Neural progenitor cell (in vitro differentiated cells): ENCODE results near the gene ODAD4. TPM values are rescaled to one million over a fixed set of nuclear protein-coding genes. Genes with fewer than 3 reads are reported as not detected.

ENCODE experiments used
- DNase-seq: peaks from one replicate; pipeline ENCODE4 v3.0.0-alpha.2; 2016; ENCODE audit warnings: low spot score
- H2AFZ ChIP-seq: fragments of 200-600 bp; sonication (generic); replicated peaks from 2 replicates; pipeline ENCODE4 v1.6.1; 2016; ENCODE audit warnings: antibody characterized with exemption
- H3F3A ChIP-seq: fragments of 200-600 bp; sonication (generic); 2 replicates; pipeline ENCODE4 v1.6.1; 2016; ENCODE audit warnings: antibody characterized with exemption, low read depth
- H3K27ac ChIP-seq: fragments of 200-600 bp; sonication (generic); 2 replicates; pipeline ENCODE4 v1.5.1; 2016; ENCODE audit warnings: mild to moderate bottlenecking
- H3K27me3 ChIP-seq: fragments of 200-600 bp; sonication (generic); 2 replicates; pipeline ENCODE4 v1.6.1; 2016; ENCODE audit warnings: mild to moderate bottlenecking, moderate library complexity
- H3K36me3 ChIP-seq: fragments of 200-600 bp; sonication (generic); 2 replicates; pipeline ENCODE4 v1.5.1; 2016
- H3K4me1 ChIP-seq: fragments of 200-600 bp; sonication (generic); 2 replicates; pipeline ENCODE4 v1.6.1; 2016; ENCODE audit warnings: mixed run types
- H3K4me2 ChIP-seq: fragments of 200-600 bp; sonication (generic); 2 replicates; pipeline ENCODE4 v1.6.1; 2016
- H3K4me3 ChIP-seq: fragments of 200-600 bp; sonication (generic); 2 replicates; pipeline ENCODE4 v1.5.1; 2016
- H3K79me2 ChIP-seq: fragments of 200-600 bp; sonication (generic); 2 replicates; pipeline ENCODE4 v1.6.1; 2016; ENCODE audit warnings: low read depth
- H3K9ac ChIP-seq: fragments of 200-600 bp; sonication (generic); 2 replicates; pipeline ENCODE4 v1.6.1; 2016
- H3K9me3 ChIP-seq: fragments of 200-600 bp; sonication (generic); 2 replicates; pipeline ENCODE4 v1.5.1; 2016; ENCODE audit warnings: low read depth
- H4K20me1 ChIP-seq: fragments of 200-600 bp; sonication (generic); 2 replicates; pipeline ENCODE4 v1.6.1; 2016; ENCODE audit warnings: low read depth
- H3K27ac Mint-ChIP-seq: 3 replicates; pipeline ENCODE4 v1.8.0; 2021; ENCODE audit warnings: mixed read lengths
- H3K27me3 Mint-ChIP-seq: 2 replicates; pipeline ENCODE4 v1.8.0; 2022; ENCODE audit warnings: low read depth, mild to moderate bottlenecking, inconsistent platforms, moderate library complexity, mixed read lengths; ENCODE audit not compliant: insufficient read depth
- H3K36me3 Mint-ChIP-seq: 3 replicates; pipeline ENCODE4 v1.8.0; 2021; ENCODE audit warnings: mixed read lengths
- H3K4me1 Mint-ChIP-seq: 3 replicates; pipeline ENCODE4 v1.8.0; 2021; ENCODE audit warnings: mixed read lengths
- H3K4me3 Mint-ChIP-seq: 3 replicates; pipeline ENCODE4 v1.8.0; 2021; ENCODE audit warnings: mild to moderate bottlenecking, moderate library complexity, mixed read lengths
- H3K9me3 Mint-ChIP-seq: 3 replicates; pipeline ENCODE4 v1.8.0; 2020; ENCODE audit warnings: mixed read lengths
- CTCF ChIP-seq: fragments of 200-600 bp; sonication (generic); IDR thresholded peaks from 2 replicates; pipeline ENCODE4 v1.5.1; 2017; ENCODE audit warnings: antibody characterized with exemption, mild to moderate bottlenecking
- EZH2 ChIP-seq: fragments of 200-600 bp; sonication (generic); IDR thresholded peaks from 2 replicates; pipeline ENCODE4 v1.6.1; 2017; ENCODE audit warnings: antibody characterized with exemption, mild to moderate bottlenecking, moderate library complexity
- EZH2phosphoT487 ChIP-seq: fragments of 200-600 bp; sonication (generic); IDR thresholded peaks from 2 replicates; pipeline ENCODE4 v1.6.1; 2017; ENCODE audit warnings: antibody characterized with exemption
- total RNA-seq: library from RNA; depleted of rRNA; stranded (reverse); fragments of >200 nt; gene quantifications from 2 replicates; pipeline ENCODE4 v1.2.3, GENCODE V29; 2015; ENCODE audit warnings: low replicate concordance

Gene ODAD4
- total RNA-seq, 1 donor from 2014 or later = 4.1 TPM

- TF ChIP-seq CTCF (no peak), EZH2 (no peak), EZH2phosphoT487 (no peak)
- H3K9me3 ChIP-seq = no peaks in the 10 kb centered on the region
- H4K20me1 ChIP-seq = no peaks in the 10 kb centered on the region
- no peaks in the 10 kb centered on the region for H3K36me3 ChIP-seq
- no peaks in the 10 kb centered on the region for H3K9me3 Mint-ChIP-seq
- H3K27ac Mint-ChIP-seq = no peak overlapping the region
- H3K27ac ChIP-seq = no peak overlapping the region
- H3F3A ChIP-seq = peaks cover 8% of the 10 kb centered on the region
- DNase-seq = no peak
- peaks cover 21% of the 10 kb centered on the region for H3K4me1 Mint-ChIP-seq
- peaks cover 9% of the 10 kb centered on the region for H3K4me1 ChIP-seq
- no peak overlapping the region for H3K9ac ChIP-seq
- H3K4me3 Mint-ChIP-seq = peak overlapping the region; percentile 34
- no peaks in the 10 kb centered on the region for H3K27me3 ChIP-seq
- H3K79me2 ChIP-seq = peaks cover 16% of the 10 kb centered on the region
- H3K27me3 Mint-ChIP-seq = peaks cover 6% of the 10 kb centered on the region
- H2AFZ ChIP-seq = no peak overlapping the region
- H3K4me2 ChIP-seq = no peak overlapping the region
- peaks cover 6% of the 10 kb centered on the region for H3K36me3 Mint-ChIP-seq
- no peak overlapping the region for H3K4me3 ChIP-seq
Measured at GRCh38 chr17:41932816-41933389, 2.5 kb downstream of the ODAD4 start.

DNA sequence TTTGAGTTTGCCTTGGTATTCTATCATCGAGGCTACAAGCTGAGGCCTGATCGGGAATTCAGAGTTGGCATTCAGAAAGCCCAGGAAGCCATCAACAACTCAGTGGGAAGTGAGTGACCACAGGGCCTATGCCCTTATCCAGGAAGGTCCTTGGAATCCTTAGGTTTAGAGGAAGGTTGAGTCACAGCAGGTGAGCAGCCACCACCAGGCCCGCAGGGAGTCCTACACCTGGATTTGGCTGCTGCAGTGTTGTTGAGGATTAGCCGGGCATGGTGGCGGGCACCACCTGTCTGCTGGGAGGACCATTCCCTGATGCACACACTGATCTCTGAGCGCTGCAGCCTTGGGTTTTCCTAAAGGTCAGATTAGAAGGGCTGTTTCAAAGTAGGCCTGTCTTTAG lies 5.2 kb downstream of the ODAD4 start:
- H3K9me3 Mint-ChIP-seq = no peaks in the 10 kb centered on the region
- no peaks in the 10 kb centered on the region for H3K27me3 ChIP-seq
- no peaks in the 10 kb centered on the region for H3K9me3 ChIP-seq
- TF ChIP-seq EZH2phosphoT487 (no peak), EZH2 (no peak), CTCF (no peak)
- no peaks in the 10 kb centered on the region for H3F3A ChIP-seq
- peak overlapping the region; percentile 6 for H3K27ac Mint-ChIP-seq
- peaks cover 7% of the 10 kb centered on the region for H3K4me1 Mint-ChIP-seq
- H4K20me1 ChIP-seq = no peaks in the 10 kb centered on the region
- no peak for DNase-seq
- no peaks in the 10 kb centered on the region for H3K36me3 ChIP-seq
- H3K27me3 Mint-ChIP-seq = peaks cover 2% of the 10 kb centered on the region
- H2AFZ ChIP-seq = no peak overlapping the region
- peaks cover 4% of the 10 kb centered on the region for H3K4me1 ChIP-seq
- H3K27ac ChIP-seq = no peak overlapping the region
- H3K9ac ChIP-seq = no peak overlapping the region
- peaks cover 6% of the 10 kb centered on the region for H3K79me2 ChIP-seq
- no peak overlapping the region for H3K4me3 ChIP-seq
- H3K4me3 Mint-ChIP-seq = no peak overlapping the region
- peaks cover 7% of the 10 kb centered on the region for H3K36me3 Mint-ChIP-seq
- H3K4me2 ChIP-seq = no peak overlapping the region

DNA sequence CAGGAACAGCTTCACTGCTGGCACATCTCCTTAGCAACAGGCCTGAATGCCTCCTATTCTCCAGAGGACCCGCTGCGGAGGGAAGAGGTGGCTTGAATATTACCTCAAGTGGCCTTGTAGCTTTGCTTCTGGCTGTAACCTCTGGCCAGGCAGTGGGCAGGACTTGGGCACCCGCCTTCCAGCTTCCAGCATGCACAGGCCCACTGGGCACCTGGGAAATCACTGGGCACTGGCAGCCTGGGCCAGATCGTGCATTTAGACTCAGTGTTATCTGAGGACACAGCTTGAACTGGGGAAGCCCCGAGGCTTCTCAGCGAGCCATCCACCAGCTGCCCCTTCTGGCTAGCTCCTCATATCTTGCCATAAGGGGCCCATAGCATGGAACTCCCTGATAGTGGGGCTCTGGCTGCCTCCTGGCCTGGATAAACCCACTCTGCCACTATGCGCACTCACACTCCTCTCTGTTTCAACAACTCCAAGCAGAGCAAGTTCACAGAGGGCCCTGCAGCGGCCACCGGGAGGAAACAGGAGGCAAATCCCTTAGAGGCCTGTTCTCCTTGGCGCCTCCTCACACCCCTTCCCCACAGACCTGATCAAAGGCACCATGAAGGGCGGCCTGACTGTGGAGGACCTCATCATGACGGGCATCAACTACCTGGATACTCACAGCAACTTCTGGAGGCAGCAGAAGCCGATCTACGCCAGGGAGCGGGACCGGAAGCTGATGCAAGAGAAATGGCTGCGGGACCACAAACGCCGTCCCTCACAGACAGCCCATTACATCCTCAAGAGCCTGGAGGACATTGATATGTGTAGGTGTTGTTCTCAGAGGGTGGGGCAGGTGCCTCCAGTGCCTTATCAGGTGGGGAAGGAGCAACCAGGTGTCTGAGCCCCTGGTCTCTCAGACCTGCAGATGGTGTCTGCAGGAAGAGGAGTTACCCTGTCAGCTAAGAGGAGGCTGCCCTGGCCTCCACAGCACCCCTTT lies 7.8 kb downstream of the ODAD4 start:
- no peak overlapping the region for H3K27ac Mint-ChIP-seq
- Histone ChIP-seq H3K9me3 (no peaks in the 10 kb centered on the region), H3K79me2 (no peaks in the 10 kb centered on the region), H3K4me3 (no peak overlapping the region), H3K36me3 (no peaks in the 10 kb centered on the region), H4K20me1 (no peaks in the 10 kb centered on the region), H3F3A (no peaks in the 10 kb centered on the region), H3K4me1 (no peaks in the 10 kb centered on the region), H2AFZ (no peak overlapping the region), H3K27me3 (no peaks in the 10 kb centered on the region), H3K4me2 (no peak overlapping the region), H3K9ac (no peak overlapping the region), H3K27ac (no peak overlapping the region)
- no peaks in the 10 kb centered on the region for H3K27me3 Mint-ChIP-seq
- peaks cover 8% of the 10 kb centered on the region for H3K36me3 Mint-ChIP-seq
- peaks cover 8% of the 10 kb centered on the region for H3K4me1 Mint-ChIP-seq
- no peak for DNase-seq
- no peaks in the 10 kb centered on the region for H3K9me3 Mint-ChIP-seq
- TF ChIP-seq CTCF (no peak), EZH2 (no peak), EZH2phosphoT487 (no peak)
- H3K4me3 Mint-ChIP-seq = no peak overlapping the region
